HFF-Myc (cell line): ENCODE measurements around the gene LRRC45.
A peak's percentile ranks its signal among the peaks of the same experiment; 100 is the strongest.
"Not testable (repeated sequence)": the region's sequence is repeated elsewhere in the genome, so short reads cannot be mapped to it uniquely, and the experiment has no call there.

Source experiments
- DNase-seq: peaks from one replicate; pipeline ENCODE4 v3.0.0-alpha.2; 2011; ENCODE audit warnings: low read depth; ENCODE audit errors: extremely low read depth
- H3K4me3 ChIP-seq: replicated peaks from 2 replicates; pipeline ENCODE4 v1.5.1; 2011; ENCODE audit warnings: low read depth, mild to moderate bottlenecking, control low read depth, low read length
- CTCF ChIP-seq: IDR thresholded peaks from 2 replicates; pipeline ENCODE4 v1.5.1; 2012; ENCODE audit warnings: mild to moderate bottlenecking, low read depth, low read length, control low read depth; ENCODE audit errors: missing control alignments

Gene LRRC45

GRCh38 chr17:82037092-82037888, 14.2 kb downstream of the LRRC45 start, which contains the start of gene DCXR:
DCXR (minus strand) TSS chr17:82037697; CDS start chr17:82037682, 15 bp downstream.
- peak; percentile 67 for TF ChIP-seq CTCF
- peak; percentile 72 for DNase-seq
- H3K4me3 ChIP-seq, result peak within 1 kb of the TSS; percentile 78

- DNase-seq, result no peak
- peak overlapping the region; percentile 78; the same call in 1 of the 2 replicates for H3K4me3 ChIP-seq
- no peak for TF ChIP-seq CTCF
Measured at GRCh38 chr17:82037889-82038195, 14.7 kb downstream of the LRRC45 start.

GRCh38 chr17:82038796-82039409, 15.8 kb downstream of the LRRC45 start:
- not testable (repeated sequence) for DNase-seq, H3K4me3 ChIP-seq

GRCh38 chr17:82039695-82040299, 16.7 kb downstream of the LRRC45 start:
- no peak overlapping the region for H3K4me3 ChIP-seq
- no peak for DNase-seq
- no peak for TF ChIP-seq CTCF

GRCh38 chr17:82041144-82041814, 18.2 kb downstream of the LRRC45 start:
- TF ChIP-seq CTCF, result no peak
- H3K4me3 ChIP-seq, result no peak overlapping the region
- DNase-seq, result no peak

- TF ChIP-seq CTCF, result no peak
- DNase-seq, result no peak
- H3K4me3 ChIP-seq, result no peak overlapping the region
Measured at GRCh38 chr17:82042649-82043048, 19.5 kb downstream of the LRRC45 start.

- H3K4me3 ChIP-seq, result no peak overlapping the region
- TF ChIP-seq CTCF, result no peak
- DNase-seq, result no peak
Measured at GRCh38 chr17:82043507-82043906, 20.4 kb downstream of the LRRC45 start.
